ENCODE results near the gene YTHDF2. TPM values are rescaled to one million over a fixed set of nuclear protein-coding genes. Genes with fewer than 3 reads are reported as not detected.
"Not testable (repeated sequence)": the region's sequence is repeated elsewhere in the genome, so short reads cannot be mapped to it uniquely, and the experiment has no call there.

YTHDF2 gene
- total and polyA plus RNA-seq, 8 donors: 17.3 to 40.6 (median 23.6) TPM

GRCh38 chr1:28718586-28719331 lies 18.0 kb upstream of the YTHDF2 start:
- H3K36me3 ChIP-seq: peaks cover 0 to 12% (median 0%) of the 10 kb centered on the region in 3 donors
- ATAC-seq (peak in 1 of 4 donors; percentile 19), DNase-seq (no peak), FAIRE-seq (no peak)
- no peak overlapping the region for H3K4me3 ChIP-seq
- intact Hi-C loops (cut with DNase I): no loop called here
- no peak overlapping the region for H3K27ac ChIP-seq
- no peak for TF ChIP-seq CTCF (IDR thresholded peaks at IDR 0.05)
- no peaks in the 10 kb centered on the region for H3K27me3 ChIP-seq
- 81 to 82% methylated on average over 4 of the region's 4 CpGs for WGBS, 2 donors
- no peaks in the 10 kb centered on the region for H3K9me3 ChIP-seq
- H3K4me1 ChIP-seq: no peaks in the 10 kb centered on the region

- no peak for TF ChIP-seq CTCF (IDR thresholded peaks at IDR 0.05)
- intact Hi-C loops (cut with DNase I): no loop called here
- no peaks in the 10 kb centered on the region for H3K9me3 ChIP-seq
- no peak for DNase-seq
- H3K4me3 ChIP-seq: no peak overlapping the region
- no peaks in the 10 kb centered on the region for H3K27me3 ChIP-seq
- peaks cover 0 to 7% (median 0%) of the 10 kb centered on the region in 3 donors for H3K36me3 ChIP-seq
- FAIRE-seq: no peak
- ATAC-seq: no peak
- no peaks in the 10 kb centered on the region for H3K4me1 ChIP-seq
- H3K27ac ChIP-seq: no peak overlapping the region
Measured at GRCh38 chr1:28719332-28719619, 17.5 kb upstream of the YTHDF2 start.

GRCh38 chr1:28720376-28720775 lies 16.4 kb upstream of the YTHDF2 start:
- TF ChIP-seq CTCF (IDR thresholded peaks at IDR 0.05): no peak
- Histone ChIP-seq H3K9me3 (no peaks in the 10 kb centered on the region), H3K36me3 (no peaks in the 10 kb centered on the region), H3K4me1 (no peaks in the 10 kb centered on the region), H3K27me3 (no peaks in the 10 kb centered on the region), H3K4me3 (no peak overlapping the region), H3K27ac (no peak overlapping the region)
- DNase-seq: no peak
- no peak for ATAC-seq
- WGBS, 2 donors: 72 to 76% methylated on average over 5 of the region's 5 CpGs
- intact Hi-C loops (cut with DNase I): no loop called here
- no peak for FAIRE-seq

GRCh38 chr1:28721927-28722326 lies 14.8 kb upstream of the YTHDF2 start:
- not testable (repeated sequence) for ATAC-seq, FAIRE-seq

GRCh38 chr1:28725365-28725764 lies 11.4 kb upstream of the YTHDF2 start:
- H3K27ac ChIP-seq; ATAC-seq; H3K4me3 ChIP-seq; H3K36me3 ChIP-seq; H3K4me1 ChIP-seq; intact Hi-C loops (cut with DNase I); FAIRE-seq; H3K27me3 ChIP-seq; H3K9me3 ChIP-seq; DNase-seq: not testable (repeated sequence)
- 83 to 92% methylated on average over 5 of the region's 5 CpGs for WGBS, 2 donors

More at GRCh38 chr1:28721927-28722326, 14.8 kb upstream of the YTHDF2 start:
- H3K4me1 ChIP-seq; H3K36me3 ChIP-seq; H3K9me3 ChIP-seq; H3K4me3 ChIP-seq; H3K27me3 ChIP-seq; DNase-seq; intact Hi-C loops (cut with DNase I); H3K27ac ChIP-seq: not testable (repeated sequence)
- 90 to 94% methylated on average over 18 of the region's 18 CpGs for WGBS, 2 donors

- no peaks in the 10 kb centered on the region for H3K27me3 ChIP-seq
- peaks cover 0 to 24% (median 3%) of the 10 kb centered on the region in 3 donors for H3K36me3 ChIP-seq
- no peaks in the 10 kb centered on the region for H3K9me3 ChIP-seq
- ATAC-seq: no peak
- H3K4me1 ChIP-seq: peaks cover 10 to 34% (median 19%) of the 10 kb centered on the region in 3 donors
- WGBS, 2 donors: 11% methylated on average over 15 of the region's 15 CpGs
- no peak for FAIRE-seq
- no peak for DNase-seq
- H3K4me3 ChIP-seq: peak overlapping the region; percentile 95 to 98 (median 97)
- intact Hi-C loops (cut with DNase I): no loop called here
- H3K27ac ChIP-seq: peak overlapping the region; percentile 86 to 96 (median 94)
- no peak for TF ChIP-seq CTCF (IDR thresholded peaks at IDR 0.05)
Measured at GRCh38 chr1:28735961-28736449, 735 bp upstream of the YTHDF2 start.
